NB4 (cell line): ENCODE data around the gene SLC2A4.

Experiments
- MYC ChIP-seq: IDR thresholded peaks from 2 replicates; pipeline ENCODE4 v1.6.1; 2011; ENCODE audit warnings: low read depth, low read length
- POLR2A ChIP-seq: IDR thresholded peaks from 2 replicates; pipeline ENCODE4 v1.6.1; 2011; ENCODE audit warnings: mild to moderate bottlenecking; ENCODE audit not compliant: insufficient read length; ENCODE audit errors: extremely low read depth
- TF ChIP-seq, protein P1 (sequence below): IDR thresholded peaks from one replicate; pipeline ENCODE4 v1.5.1; 2012; ENCODE audit warnings: low read depth, low read length
- TF ChIP-seq, protein P2 (sequence below): IDR thresholded peaks from 2 replicates; pipeline ENCODE4 v1.6.1; 2011; ENCODE audit warnings: low read depth, low read length

DNA sequence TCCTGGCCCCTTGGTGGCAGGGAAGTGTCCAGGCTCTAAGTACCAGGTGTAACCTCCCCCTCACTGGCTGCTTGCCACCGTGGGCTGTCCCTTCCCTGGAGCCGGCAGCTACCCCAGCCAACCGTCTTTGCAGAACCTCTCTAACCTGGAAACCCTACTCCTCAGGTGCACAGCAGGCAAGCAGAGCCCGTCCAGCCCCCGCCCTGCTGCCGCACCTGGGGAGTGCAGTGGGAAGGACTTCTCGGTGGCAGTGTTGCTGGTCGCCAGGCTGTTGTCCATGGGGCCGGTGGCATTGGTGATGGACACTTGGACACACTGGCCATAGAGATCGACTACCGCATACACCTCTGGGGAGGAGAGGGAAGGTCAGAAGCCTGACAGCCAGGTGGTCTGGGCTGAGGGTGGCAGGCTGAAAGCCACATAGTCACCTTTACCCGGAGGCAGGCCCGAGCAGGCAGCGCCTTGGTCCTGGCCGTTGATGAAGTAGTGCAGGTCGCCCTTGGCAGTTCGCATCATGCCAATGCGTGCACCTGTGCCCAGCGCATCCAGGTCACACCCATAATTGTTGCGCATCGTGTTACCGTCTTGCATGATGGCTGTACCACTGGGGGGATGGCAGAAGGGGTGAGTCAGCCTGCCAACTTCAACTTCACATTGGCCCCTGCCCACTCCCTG lies 41.1 kb downstream of the SLC2A4 start:
- TF ChIP-seq, protein P1, sequence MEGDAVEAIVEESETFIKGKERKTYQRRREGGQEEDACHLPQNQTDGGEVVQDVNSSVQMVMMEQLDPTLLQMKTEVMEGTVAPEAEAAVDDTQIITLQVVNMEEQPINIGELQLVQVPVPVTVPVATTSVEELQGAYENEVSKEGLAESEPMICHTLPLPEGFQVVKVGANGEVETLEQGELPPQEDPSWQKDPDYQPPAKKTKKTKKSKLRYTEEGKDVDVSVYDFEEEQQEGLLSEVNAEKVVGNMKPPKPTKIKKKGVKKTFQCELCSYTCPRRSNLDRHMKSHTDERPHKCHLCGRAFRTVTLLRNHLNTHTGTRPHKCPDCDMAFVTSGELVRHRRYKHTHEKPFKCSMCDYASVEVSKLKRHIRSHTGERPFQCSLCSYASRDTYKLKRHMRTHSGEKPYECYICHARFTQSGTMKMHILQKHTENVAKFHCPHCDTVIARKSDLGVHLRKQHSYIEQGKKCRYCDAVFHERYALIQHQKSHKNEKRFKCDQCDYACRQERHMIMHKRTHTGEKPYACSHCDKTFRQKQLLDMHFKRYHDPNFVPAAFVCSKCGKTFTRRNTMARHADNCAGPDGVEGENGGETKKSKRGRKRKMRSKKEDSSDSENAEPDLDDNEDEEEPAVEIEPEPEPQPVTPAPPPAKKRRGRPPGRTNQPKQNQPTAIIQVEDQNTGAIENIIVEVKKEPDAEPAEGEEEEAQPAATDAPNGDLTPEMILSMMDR, result no peak
- TF ChIP-seq POLR2A, result no peak
- TF ChIP-seq, protein P2, sequence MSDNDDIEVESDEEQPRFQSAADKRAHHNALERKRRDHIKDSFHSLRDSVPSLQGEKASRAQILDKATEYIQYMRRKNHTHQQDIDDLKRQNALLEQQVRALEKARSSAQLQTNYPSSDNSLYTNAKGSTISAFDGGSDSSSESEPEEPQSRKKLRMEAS, result no peak
- no peak for TF ChIP-seq MYC
